GM19023 (cell line): ENCODE results near the gene MNT.

ENCODE experiments used
- ATAC-seq: cut with Tn5 transposase; IDR thresholded peaks from one replicate; pipeline ENCODE4 v1.9.1; 2021; ENCODE audit warnings: mild to moderate bottlenecking, moderate library complexity; ENCODE audit not compliant: unreplicated experiment

MNT gene

DNA sequence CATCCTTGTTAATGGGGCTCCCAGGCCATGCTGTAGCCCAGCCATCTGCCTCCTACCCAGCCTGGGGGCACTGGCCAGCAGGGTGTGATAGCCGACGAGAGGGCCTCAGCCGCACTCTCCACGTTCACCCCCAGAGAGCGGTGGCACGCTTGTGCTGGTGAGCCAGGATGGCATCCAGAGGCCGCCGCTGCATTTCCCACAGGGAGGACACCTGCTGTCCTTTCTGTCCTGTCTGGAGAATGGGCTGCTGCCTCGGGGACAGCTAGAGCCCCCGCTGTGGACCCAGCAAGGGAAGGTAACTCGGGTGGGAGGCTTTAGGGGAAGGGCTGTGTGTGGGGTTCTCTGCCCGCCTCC is 36.1 kb downstream of the MNT start:
- no peak for ATAC-seq

DNA sequence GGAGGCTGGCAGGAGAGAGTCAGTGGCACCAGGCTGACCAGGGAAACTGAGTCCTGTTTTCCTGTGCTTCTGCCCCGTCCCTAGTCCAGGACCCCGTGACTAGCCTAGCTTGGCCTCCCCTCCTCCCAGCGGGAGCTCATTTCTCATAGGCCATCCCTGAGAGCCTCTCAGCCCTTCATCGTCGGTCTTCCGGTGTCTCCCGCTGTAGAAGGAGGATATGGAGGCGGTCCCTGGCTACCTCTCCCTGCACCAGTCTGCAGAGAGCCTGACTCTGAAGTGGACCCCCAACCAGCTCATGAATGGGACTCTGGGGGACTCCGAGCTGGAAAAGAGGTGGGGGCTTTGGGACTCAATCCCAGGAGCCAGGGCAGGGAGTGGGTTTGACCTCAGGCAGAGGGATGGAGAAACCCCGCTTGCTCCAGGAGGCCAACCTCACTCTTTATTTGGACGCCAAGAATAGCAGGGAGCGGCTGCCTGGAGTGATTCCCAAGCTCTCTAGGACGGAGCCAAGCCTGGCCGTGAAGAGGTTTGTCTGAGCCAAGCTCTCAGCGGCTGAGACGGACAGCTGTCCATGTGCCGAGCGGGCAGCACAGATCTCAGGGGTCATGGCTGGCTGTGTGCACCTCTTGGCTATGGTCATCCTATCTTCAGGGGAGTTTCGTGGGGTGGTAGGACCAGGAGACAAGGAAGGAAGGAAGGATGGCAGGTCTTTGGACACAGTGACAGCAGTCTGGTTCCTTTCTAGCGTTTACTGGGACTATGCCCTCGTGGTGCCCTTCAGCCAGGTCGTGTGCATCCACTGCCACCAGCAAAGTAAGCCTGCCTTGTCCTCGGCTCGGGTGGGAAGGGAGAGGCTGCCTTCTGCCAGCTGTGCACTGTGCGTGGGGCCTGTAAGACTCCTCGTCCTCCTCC is 36.8 kb downstream of the MNT start:
- no peak for ATAC-seq

GRCh38 chr17:2363318-2363717 is 37.5 kb downstream of the MNT start:
- ATAC-seq: no peak

GRCh38 chr17:2362881-2363280 is 38.0 kb downstream of the MNT start:
- no peak for ATAC-seq

GRCh38 chr17:2362416-2362815 is 38.4 kb downstream of the MNT start:
- no peak for ATAC-seq

GRCh38 chr17:2362016-2362415 is 38.8 kb downstream of the MNT start:
- ATAC-seq: no peak

DNA sequence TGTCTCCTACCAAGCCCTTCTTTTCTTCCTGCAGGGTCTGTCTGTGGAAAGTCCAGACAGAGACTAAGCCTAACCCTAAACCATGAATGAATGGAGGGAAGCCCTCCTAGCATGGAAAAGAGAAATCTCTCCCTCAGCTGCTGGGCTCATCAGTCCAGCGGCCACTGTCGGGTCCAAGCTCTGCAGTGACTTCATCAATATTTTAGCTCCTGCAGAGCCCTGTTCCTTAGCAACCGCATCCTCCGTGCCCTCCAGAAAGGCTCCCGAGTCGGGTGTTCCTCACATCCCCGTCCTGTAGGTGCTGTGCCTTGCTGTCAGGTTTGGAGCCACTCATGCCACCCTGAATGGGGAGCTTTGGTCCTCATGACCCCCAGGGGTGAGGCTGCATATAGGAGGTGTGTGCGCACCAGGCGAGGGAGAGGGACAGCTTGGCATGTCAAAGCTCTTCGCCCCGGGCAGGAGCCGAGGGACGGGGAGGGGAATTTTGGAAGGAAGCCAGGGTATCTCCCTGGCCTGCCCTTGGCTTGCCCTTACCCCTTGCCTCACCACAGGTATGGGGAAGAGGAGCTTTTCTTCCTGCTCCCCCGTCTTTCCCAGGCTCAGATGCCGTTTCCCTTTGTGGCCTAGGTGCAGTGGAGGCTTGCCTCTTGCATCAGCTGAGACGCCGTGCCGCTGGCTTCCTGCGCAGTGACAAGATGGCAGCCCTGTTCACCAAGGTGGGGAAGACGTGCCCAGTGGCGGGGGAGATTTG is 39.7 kb downstream of the MNT start:
- no peak for ATAC-seq

GRCh38 chr17:2357931-2358434 is 42.9 kb downstream of the MNT start:
- ATAC-seq: no peak

DNA sequence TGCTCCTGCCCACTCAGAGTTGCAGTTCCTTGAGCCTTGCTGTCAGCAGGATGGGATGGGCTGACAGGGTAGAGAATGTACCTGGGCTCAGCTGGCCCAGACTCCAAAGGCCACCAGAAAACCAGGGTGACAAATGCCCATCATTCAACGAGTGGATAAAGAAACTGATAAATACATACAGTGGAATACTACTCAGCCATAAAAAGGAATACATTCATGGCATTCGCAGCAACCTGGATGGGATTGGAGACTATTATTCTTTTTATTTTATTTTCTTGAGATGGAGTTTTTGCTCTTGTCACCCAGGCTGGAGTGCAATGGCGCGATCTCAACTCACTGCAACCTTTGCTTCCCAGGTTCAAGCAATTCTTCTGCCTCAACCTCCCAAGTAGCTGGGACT is 43.6 kb downstream of the MNT start:
- ATAC-seq: no peak

DNA sequence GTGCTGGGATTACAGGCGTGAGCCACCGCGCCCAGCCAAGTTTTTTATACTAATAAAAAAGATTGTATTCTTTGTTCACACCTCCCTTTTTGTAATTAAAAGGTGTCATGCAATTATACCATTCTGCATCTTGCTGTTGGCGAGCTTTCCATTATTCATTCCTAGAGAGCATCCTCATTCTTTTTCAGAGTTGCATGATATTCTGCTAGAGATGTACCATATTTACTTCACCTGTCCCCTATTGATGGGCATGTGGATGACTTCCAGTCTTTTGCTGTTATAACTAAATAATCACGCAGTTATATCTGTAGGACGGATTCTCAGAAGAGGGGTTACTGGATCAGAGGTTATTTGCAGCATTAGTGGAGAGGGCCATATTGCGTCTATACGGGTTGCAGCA is 46.5 kb downstream of the MNT start:
- ATAC-seq: no peak

- no peak for ATAC-seq
Measured at GRCh38 chr17:2351269-2351668, 49.6 kb downstream of the MNT start.

GRCh38 chr17:2347805-2348685 is 52.8 kb downstream of the MNT start:
- ATAC-seq: no peak

- no peak for ATAC-seq
Measured at GRCh38 chr17:2346475-2346874, 54.4 kb downstream of the MNT start.

- ATAC-seq: no peak
Measured at GRCh38 chr17:2344528-2344927, 56.3 kb downstream of the MNT start.

GRCh38 chr17:2343421-2343820 is 57.4 kb downstream of the MNT start:
- no peak for ATAC-seq

GRCh38 chr17:2338315-2338657 is 62.6 kb downstream of the MNT start:
- no peak for ATAC-seq

DNA sequence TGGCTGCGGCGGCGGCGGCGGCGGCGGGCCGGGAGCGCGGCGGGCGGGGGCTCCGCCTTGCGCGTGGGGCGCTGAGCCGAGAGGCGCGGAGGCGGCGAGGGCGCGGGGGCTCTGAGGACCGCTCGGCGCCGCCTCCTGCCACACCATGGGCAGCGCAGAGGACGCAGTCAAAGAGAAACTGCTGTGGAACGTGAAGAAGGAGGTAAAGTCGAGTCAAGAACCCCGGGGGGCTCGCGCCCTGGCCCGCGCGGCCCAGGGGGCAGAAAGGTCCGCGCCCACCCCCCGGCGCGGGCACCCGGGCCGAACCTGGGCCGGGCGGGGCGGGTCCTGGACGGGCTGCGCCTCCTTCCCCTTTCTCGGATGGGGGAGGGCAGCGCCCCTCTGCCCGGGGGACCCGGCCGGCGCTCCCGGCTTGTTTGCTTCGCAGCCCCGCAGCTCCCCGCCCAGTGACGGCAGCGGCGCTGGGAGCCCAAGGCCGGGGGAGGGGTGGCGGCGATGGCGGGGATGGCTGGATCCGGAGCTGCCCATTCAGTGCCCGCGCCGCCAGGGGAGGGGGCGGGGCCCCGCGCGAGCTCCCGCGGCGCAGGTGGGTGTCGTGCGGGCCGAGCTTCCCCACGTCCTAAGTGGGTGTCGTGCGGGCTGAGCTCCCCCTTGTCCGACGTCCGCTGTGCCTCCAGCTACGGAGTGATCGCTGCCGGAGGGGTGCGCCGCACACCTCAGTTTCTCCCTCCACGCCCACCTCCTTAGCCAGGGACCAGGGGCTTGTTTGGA is 63.1 kb downstream of the MNT start:
- ATAC-seq: peak; percentile 22

DNA sequence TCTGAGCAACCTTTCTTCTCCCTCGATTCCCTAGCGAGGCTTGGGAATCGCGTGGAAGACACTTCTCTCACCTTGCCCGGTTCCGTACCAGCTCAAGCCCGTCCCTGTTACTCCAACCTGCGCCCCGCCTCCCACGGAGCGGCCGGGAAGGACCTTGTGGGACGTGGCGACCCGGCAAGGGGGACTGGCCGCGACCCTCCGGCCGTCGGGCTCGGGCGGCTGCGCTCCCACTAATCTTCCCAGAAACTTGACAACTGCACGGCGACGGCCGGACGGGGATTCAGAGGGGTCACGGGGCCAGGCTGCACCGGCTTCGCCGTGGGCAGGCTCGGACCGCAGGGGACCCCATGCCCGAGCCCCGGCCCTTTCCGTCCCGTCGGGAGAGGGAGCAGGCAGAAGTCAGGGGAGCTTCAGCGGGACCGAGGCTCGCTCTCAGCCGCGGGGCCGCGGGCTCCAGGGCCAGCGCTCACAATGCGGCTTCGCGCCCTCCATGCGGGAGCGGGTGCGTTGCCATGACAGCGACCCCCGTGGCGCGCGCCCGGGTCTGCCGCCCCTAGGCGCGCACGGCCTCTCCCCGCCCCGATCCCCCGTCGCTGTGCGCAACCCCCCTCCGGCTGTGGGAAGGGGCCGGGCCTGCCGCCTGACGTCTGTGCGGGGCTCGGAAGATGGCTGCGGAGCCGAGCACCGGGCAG is 63.9 kb downstream of the MNT start, which contains the start of gene SGSM2:
TSS of gene SGSM2 (plus strand) at position 650 of the 692 bp plus-strand sequence. CDS start 188 bp downstream, outside the sequence.
- ATAC-seq: peak; percentile 47

DNA sequence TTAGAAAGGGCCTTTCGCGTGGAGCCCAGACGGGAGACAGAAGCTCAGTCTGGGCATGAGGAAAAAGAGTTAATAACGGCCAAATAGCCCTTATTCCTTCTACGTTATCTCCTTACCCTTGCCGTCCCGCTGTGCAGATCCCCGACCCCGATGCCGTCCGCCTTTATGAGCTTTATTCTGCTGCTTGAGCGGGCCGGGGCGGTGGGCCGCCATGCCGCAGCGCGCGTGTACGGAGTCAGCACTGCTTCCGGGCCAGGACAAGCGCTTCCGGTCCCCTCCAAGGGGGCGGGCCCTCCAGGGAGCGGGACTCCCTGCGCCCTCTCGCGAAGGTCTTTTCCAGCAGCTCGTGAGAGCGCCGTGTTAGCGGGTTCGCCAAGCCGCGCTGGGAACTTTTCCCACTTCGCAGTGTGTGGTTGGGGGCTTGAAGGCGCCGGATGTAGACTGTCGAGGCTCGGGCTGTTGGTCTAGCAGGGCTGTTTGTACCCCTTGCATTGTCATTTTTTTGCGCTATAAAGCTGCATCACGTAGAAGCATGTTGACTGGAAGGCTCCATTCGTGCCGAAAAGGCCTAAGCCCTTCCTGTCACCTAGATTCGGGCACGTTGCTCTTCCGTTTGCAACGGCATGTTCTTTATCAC is 64.5 kb downstream of the MNT start, which contains the start of gene TSR1:
TSS of gene TSR1 (minus strand) at position 243 of the 637 bp plus-strand sequence. CDS start at position 213, 30 bp downstream.
- ATAC-seq: peak; percentile 79
